IMR-90 (cell line): ENCODE data around the gene PSMA6. TPM values are rescaled to one million over a fixed set of nuclear protein-coding genes. Genes with fewer than 3 reads are reported as not detected.

Source experiments
- ATAC-seq: fragments of 200-7000 bp; cut with Tn5 transposase; 2 replicates; pipeline ENCODE4 v1.9.1; 2020; ENCODE audit warnings: low read depth, mild to moderate bottlenecking, moderate library complexity
- BruUV-seq: library from RNA; stranded (reverse); fragments of 400-500 nt; replicated peaks from 2 replicates; lab custom pipeline; 2021; lab: Mats Ljungman, UMichigan
- CTCF ChIA-PET: fragments of 300-600 bp; formaldehyde crosslinking; extraction: SDS; loops from one replicate; lab custom pipeline; 2021; ENCODE audit warnings: antibody characterized with exemption; lab: Yijun Ruan, JAX
- POLR2A ChIA-PET: fragments of 300-600 bp; sonication (Branson Sonifier 250); formaldehyde crosslinking; loops from one replicate; lab custom pipeline; 2022; ENCODE audit warnings: antibody characterized with exemption; ENCODE audit not compliant: unreplicated experiment; lab: Charles Lee
- DNase-seq: peaks from one replicate; pipeline ENCODE4 v3.0.0; 2013
- H2AFZ ChIP-seq: replicated peaks from 2 replicates; pipeline ENCODE3; 2013; ENCODE audit warnings: low read length, mild to moderate bottlenecking; ENCODE audit not compliant: poor library complexity
- H2AK5ac ChIP-seq: 2 replicates; pipeline ENCODE4 v1.6.1; 2013; ENCODE audit warnings: low read depth, low read length, inconsistent platforms
- H2AK9ac ChIP-seq: replicated peaks from 2 replicates; pipeline ENCODE3; 2013; ENCODE audit warnings: mild to moderate bottlenecking, low read depth, low read length, moderate library complexity; ENCODE audit not compliant: poor library complexity
- H2BK120ac ChIP-seq: 2 replicates; pipeline ENCODE4 v1.6.1; 2013; ENCODE audit warnings: low read depth, low read length, inconsistent platforms
- H2BK15ac ChIP-seq: 3 replicates; pipeline ENCODE4 v1.6.1; 2013; ENCODE audit warnings: low read depth, low read length, inconsistent platforms
- H2BK20ac ChIP-seq: 2 replicates; pipeline ENCODE4 v1.6.1; 2013; ENCODE audit warnings: low read depth, mild to moderate bottlenecking, inconsistent platforms, low read length, moderate library complexity
- H2BK5ac ChIP-seq: 2 replicates; pipeline ENCODE4 v1.6.1; 2013; ENCODE audit warnings: mild to moderate bottlenecking, low read depth, low read length, inconsistent platforms; ENCODE audit not compliant: poor library complexity, severe bottlenecking
- H3K14ac ChIP-seq: replicated peaks from 2 replicates; pipeline ENCODE4 v1.6.1; 2013; ENCODE audit warnings: low read depth, low read length, inconsistent platforms
- H3K18ac ChIP-seq: 2 replicates; pipeline ENCODE4 v1.6.1; 2013; ENCODE audit warnings: low read depth, low read length, control low read depth
- H3K23ac ChIP-seq: 2 replicates; pipeline ENCODE4 v1.6.1; 2013; ENCODE audit warnings: low read depth, low read length, inconsistent platforms
- H3K27ac ChIP-seq: 2 replicates; pipeline ENCODE4 v1.5.1; 2013; ENCODE audit warnings: mild to moderate bottlenecking, control low read depth, low read length; ENCODE audit not compliant: insufficient read depth
- H3K27me3 ChIP-seq: 2 replicates; pipeline ENCODE4 v1.6.1; 2013; ENCODE audit warnings: low read length; ENCODE audit not compliant: control insufficient read depth, insufficient read depth
- H3K36me3 ChIP-seq: 2 replicates; pipeline ENCODE4 v1.6.1; 2013; ENCODE audit warnings: low read length, mixed read lengths; ENCODE audit not compliant: control insufficient read depth, insufficient read depth
- H3K4ac ChIP-seq: 2 replicates; pipeline ENCODE4 v1.6.1; 2013; ENCODE audit warnings: low read depth, low read length, inconsistent platforms
- H3K4me1 ChIP-seq: 2 replicates; pipeline ENCODE4 v1.6.1; 2013; ENCODE audit warnings: low read length, mixed read lengths; ENCODE audit not compliant: control insufficient read depth, insufficient read depth
- H3K4me2 ChIP-seq: 2 replicates; pipeline ENCODE4 v1.6.1; 2013; ENCODE audit warnings: low read depth, mild to moderate bottlenecking, control low read depth, low read length, moderate library complexity
- H3K4me3 ChIP-seq: 2 replicates; pipeline ENCODE4 v1.5.1; 2013; ENCODE audit warnings: low read depth, mild to moderate bottlenecking, control low read depth, low read length, moderate library complexity; ENCODE audit not compliant: insufficient read depth
- H3K56ac ChIP-seq: 2 replicates; pipeline ENCODE4 v1.6.1; 2013; ENCODE audit warnings: low read length, inconsistent platforms; ENCODE audit not compliant: insufficient read depth; ENCODE audit errors: extremely low read depth
- H3K79me1 ChIP-seq, 2 experiments: 2 replicates each; pipeline ENCODE4 v1.6.1; 2013; ENCODE audit warnings: low read length in 2 of 2, inconsistent platforms in 1 of 2, low read depth in 1 of 2
- H3K9ac ChIP-seq: 2 replicates; pipeline ENCODE4 v1.6.1; 2013; ENCODE audit warnings: low read depth, low read length, control low read depth
- H3K9me1 ChIP-seq: 2 replicates; pipeline ENCODE4 v1.6.1; 2013; ENCODE audit warnings: low read length, inconsistent platforms; ENCODE audit not compliant: insufficient read depth
- H3K9me3 ChIP-seq: 2 replicates; pipeline ENCODE4 v1.6.1; 2013; ENCODE audit warnings: low read length; ENCODE audit not compliant: control insufficient read depth, insufficient read depth
- H4K20me1 ChIP-seq: 2 replicates; pipeline ENCODE4 v1.6.1; 2013; ENCODE audit warnings: low read length, inconsistent platforms; ENCODE audit not compliant: insufficient read depth
- H4K5ac ChIP-seq: 2 replicates; pipeline ENCODE4 v1.6.1; 2013; ENCODE audit warnings: mild to moderate bottlenecking, low read depth, low read length, control low read depth
- H4K8ac ChIP-seq, 2 experiments: 2 replicates each; pipeline ENCODE4 v1.6.1; 2013; ENCODE audit warnings: low read depth in 2 of 2, low read length in 2 of 2, control low read depth in 1 of 2, inconsistent platforms in 1 of 2
- H4K91ac ChIP-seq: 2 replicates; pipeline ENCODE4 v1.6.1; 2013; ENCODE audit warnings: low read depth, low read length, inconsistent platforms; ENCODE audit not compliant: insufficient read depth
- BHLHE40 ChIP-seq: fragments of 150-350 bp; IDR thresholded peaks from 2 replicates; pipeline ENCODE4 v1.6.1; 2016; ENCODE audit warnings: mild to moderate bottlenecking, low read depth, low read length
- CEBPB ChIP-seq: IDR thresholded peaks from 2 replicates; pipeline ENCODE4 v1.6.1; 2012; ENCODE audit warnings: low read depth, low read length, improper control_type of control experiment
- FOS ChIP-seq: fragments of 150-350 bp; IDR thresholded peaks from 2 replicates; pipeline ENCODE4 v1.6.1; 2016; ENCODE audit warnings: low read depth, low read length
- MAZ ChIP-seq: IDR thresholded peaks from 2 replicates; pipeline ENCODE4 v1.6.1; 2012; ENCODE audit warnings: low read depth, mild to moderate bottlenecking, low read length, improper control_type of control experiment, moderate library complexity, borderline replicate concordance
- RAD21 ChIP-seq: IDR thresholded peaks from 2 replicates; pipeline ENCODE4 v1.6.1; 2012; ENCODE audit warnings: low read length, improper control_type of control experiment
- WGBS, 2 experiments: methylation state at CpG; one replicate each; pipeline versions ENCODE4 v1.1.5 to v1.1.7; 2013; ENCODE audit warnings: missing lambda C conversion rate in 2 of 2; ENCODE audit not compliant: insufficient read length in 1 of 2; ENCODE audit errors: extremely low coverage in 2 of 2; 5-methylcytosine and 5-hydroxymethylcytosine counted together
- dilution Hi-C: fragments of 300-500 bp; cut with HindIII; formaldehyde crosslinking; loops from one replicate; pipeline ENCODE4 v1.14.3; 2018; ENCODE audit warnings: low sequenced_read_pairs; ENCODE audit not compliant: unreplicated experiment
- in situ Hi-C: fragments of 300-500 bp; cut with MboI; formaldehyde crosslinking; loops from 3 replicates; pipeline ENCODE4 v1.14.3; 2019; ENCODE audit warnings: low sequenced_read_pairs, inconsistent platforms, mixed read lengths
- intact Hi-C: fragments of 100-400 bp; cut with micrococcal nuclease; formaldehyde crosslinking; loops from 2 replicates; pipeline ENCODE4 v1.10.0; 2022
- polyA plus RNA-seq, 3 experiments: library from polyadenylated mRNA; depleted of rRNA; stranded (reverse); fragments of >200 nt; gene quantifications; 2 replicates each; pipeline ENCODE4 v1.2.3, GENCODE V29; 2012; ENCODE audit warnings: low replicate concordance in 1 of 3
- total RNA-seq: library from RNA; depleted of rRNA; stranded (reverse); fragments of >200 nt; gene quantifications from 2 replicates; pipeline ENCODE4 v1.2.3, GENCODE V29; 2012
- TF ChIP-seq, protein P1 (sequence below): fragments of 150-350 bp; IDR thresholded peaks from 2 replicates; pipeline ENCODE4 v1.6.1; 2017; ENCODE audit warnings: mild to moderate bottlenecking, antibody characterized with exemption, low read length, low read depth

Gene PSMA6
- total and polyA plus RNA-seq, 2 of the 4 experiments (the other 2 are of a cell fraction): 184 to 530 TPM

DNA sequence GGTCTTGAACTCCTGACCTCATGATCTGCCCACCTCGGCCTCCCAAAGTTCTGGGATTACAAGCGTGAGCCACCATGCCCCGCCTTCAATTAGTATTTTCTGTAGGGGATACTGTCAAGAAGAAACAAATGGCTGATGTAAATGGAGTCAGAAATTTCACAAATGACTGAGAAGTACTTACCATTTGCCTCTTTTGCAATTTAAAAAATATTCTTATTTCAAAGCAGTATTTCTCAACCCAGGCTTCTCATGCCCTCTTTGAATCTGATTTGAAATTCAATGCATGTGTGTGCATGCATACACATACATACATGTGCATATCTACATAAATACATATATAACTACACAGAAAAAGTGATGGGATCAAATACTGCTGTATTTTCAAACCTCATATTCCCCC is 4.4 kb downstream of the PSMA6 start:
- Histone ChIP-seq H3K4ac (no peak overlapping the region), H3K9ac (no peak overlapping the region), H4K20me1 (peaks cover 35% of the 10 kb centered on the region; the same call in 1 of the 2 replicates), H2AK5ac (no peak overlapping the region), H3K23ac (no peak overlapping the region), H3K9me1 (peaks cover 9% of the 10 kb centered on the region), H4K8ac (no peak overlapping the region), H3K9me3 (no peaks in the 10 kb centered on the region), H3K79me1 (peaks cover 3 to 38% of the 10 kb centered on the region in 2 experiments; a peak in 3 of 4 replicates), H3K18ac (no peak overlapping the region), H2BK15ac (no peak overlapping the region), H4K91ac (no peak overlapping the region), H3K4me1 (peaks cover 7% of the 10 kb centered on the region), H3K36me3 (peaks cover 2% of the 10 kb centered on the region), H3K27ac (no peak overlapping the region), H2BK120ac (no peak overlapping the region), H3K4me2 (no peak overlapping the region), H3K4me3 (no peak overlapping the region), H2AFZ (no peak overlapping the region), H4K5ac (no peak overlapping the region), H2BK20ac (no peak overlapping the region), H2BK5ac (no peak overlapping the region), H2AK9ac (no peak overlapping the region), H3K14ac (no peak overlapping the region), H3K56ac (no peak overlapping the region), H3K27me3 (no peaks in the 10 kb centered on the region)
- in situ Hi-C loops (loop anchor here (10.0 kb wide), 1 partner anchor 108 kb away; the partner anchor contains the start of gene NFKBIA), intact Hi-C loops (no loop called here), dilution Hi-C loops (no loop called here)
- ATAC-seq: no peak
- BruUV-seq: no TSS peak
- ChIA-PET CTCF (interaction anchor here (0.7 kb wide), 1 partner anchor 526 kb away, joined by 4 read pairs; no protein-coding TSS in a partner anchor), POLR2A (interaction anchor here (0.6 kb wide), 1 partner anchor 39 kb away, joined by 6 read pairs; no protein-coding TSS in a partner anchor)
- no CpG with 5 or more reads among the region's 3 CpGs for WGBS, 2 experiments
- no peak for DNase-seq
- TF ChIP-seq FOS: no peak
- TF ChIP-seq, protein P1, sequence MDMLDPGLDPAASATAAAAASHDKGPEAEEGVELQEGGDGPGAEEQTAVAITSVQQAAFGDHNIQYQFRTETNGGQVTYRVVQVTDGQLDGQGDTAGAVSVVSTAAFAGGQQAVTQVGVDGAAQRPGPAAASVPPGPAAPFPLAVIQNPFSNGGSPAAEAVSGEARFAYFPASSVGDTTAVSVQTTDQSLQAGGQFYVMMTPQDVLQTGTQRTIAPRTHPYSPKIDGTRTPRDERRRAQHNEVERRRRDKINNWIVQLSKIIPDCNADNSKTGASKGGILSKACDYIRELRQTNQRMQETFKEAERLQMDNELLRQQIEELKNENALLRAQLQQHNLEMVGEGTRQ: no peak
- no peak for TF ChIP-seq BHLHE40
- TF ChIP-seq MAZ: no peak
- no peak for TF ChIP-seq RAD21
- no peak for TF ChIP-seq CEBPB
